Measurements from ENCODE around the gene TMEM263. TPM values are rescaled to one million over a fixed set of nuclear protein-coding genes. Genes with fewer than 3 reads are reported as not detected.
A peak's percentile ranks its signal among the peaks of the same experiment; 100 is the strongest.

TMEM263 gene
- polyA plus RNA-seq, 3 donors = 0.56 to 2.0 (median 1.7) TPM

DNA sequence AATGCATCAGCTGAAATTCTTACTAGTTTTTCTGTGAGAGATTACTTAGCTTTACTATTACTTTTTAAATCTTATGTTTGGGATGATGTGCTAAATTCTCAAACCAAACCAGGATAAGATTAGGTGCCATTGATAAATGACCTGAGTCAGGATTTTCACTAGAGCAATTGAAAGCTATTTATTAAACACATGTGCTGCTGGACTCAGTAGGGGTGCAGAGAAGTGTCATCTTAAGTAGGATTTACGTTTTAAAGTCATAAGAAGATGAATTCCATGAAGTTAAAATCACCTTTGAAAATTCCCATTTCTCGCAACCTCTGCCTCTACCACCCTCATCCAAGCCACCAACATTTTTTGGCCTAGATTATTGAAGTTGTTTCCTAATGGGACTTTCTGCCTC is 8.8 kb downstream of the TMEM263 start:
- Histone ChIP-seq H2AFZ (ENCODE audit: insufficient read depth, low read depth, low read length, poor library complexity, severe bottlenecking) (no peak overlapping the region), H4K20me1 (ENCODE audit: insufficient read depth, low read length) (no peaks in the 10 kb centered on the region), H3K4me1 (ENCODE audit: control insufficient read depth in 1 of 2, insufficient read depth in 2 of 2, low read length in 2 of 2) (no peaks in the 10 kb centered on the region), H3K4me2 (replicated peaks; ENCODE audit: extremely low read depth, low read length, poor library complexity, severe bottlenecking) (no peak overlapping the region), H3K4me3 (replicated peaks in 1 of 3; ENCODE audit: low read depth in 2 of 3, low read length in 3 of 3) (no peak overlapping the region), H3K9ac (ENCODE audit: insufficient read depth, low read length, poor library complexity, severe bottlenecking) (no peak overlapping the region), H3K79me2 (ENCODE audit: insufficient read depth, low read length) (peaks cover 7% of the 10 kb centered on the region), H3K36me3 (replicated peaks in 1 of 2; ENCODE audit: control insufficient read depth in 1 of 2, insufficient read depth in 2 of 2, low read length in 2 of 2) (no peaks in the 10 kb centered on the region), H3K27ac (ENCODE audit: low read depth in 1 of 2, low read length in 2 of 2) (no peak overlapping the region), H3K9me3 (replicated peaks in 1 of 2; ENCODE audit: control insufficient read depth in 1 of 2, insufficient read depth in 1 of 2, low read length in 2 of 2) (no peaks in the 10 kb centered on the region), H3K27me3 (ENCODE audit: control insufficient read depth in 2 of 2, insufficient read depth in 2 of 2, low read length in 2 of 2) (no peaks in the 10 kb centered on the region)
- intact Hi-C loops (cut with micrococcal nuclease) = no loop called here
- TF ChIP-seq, protein P1, sequence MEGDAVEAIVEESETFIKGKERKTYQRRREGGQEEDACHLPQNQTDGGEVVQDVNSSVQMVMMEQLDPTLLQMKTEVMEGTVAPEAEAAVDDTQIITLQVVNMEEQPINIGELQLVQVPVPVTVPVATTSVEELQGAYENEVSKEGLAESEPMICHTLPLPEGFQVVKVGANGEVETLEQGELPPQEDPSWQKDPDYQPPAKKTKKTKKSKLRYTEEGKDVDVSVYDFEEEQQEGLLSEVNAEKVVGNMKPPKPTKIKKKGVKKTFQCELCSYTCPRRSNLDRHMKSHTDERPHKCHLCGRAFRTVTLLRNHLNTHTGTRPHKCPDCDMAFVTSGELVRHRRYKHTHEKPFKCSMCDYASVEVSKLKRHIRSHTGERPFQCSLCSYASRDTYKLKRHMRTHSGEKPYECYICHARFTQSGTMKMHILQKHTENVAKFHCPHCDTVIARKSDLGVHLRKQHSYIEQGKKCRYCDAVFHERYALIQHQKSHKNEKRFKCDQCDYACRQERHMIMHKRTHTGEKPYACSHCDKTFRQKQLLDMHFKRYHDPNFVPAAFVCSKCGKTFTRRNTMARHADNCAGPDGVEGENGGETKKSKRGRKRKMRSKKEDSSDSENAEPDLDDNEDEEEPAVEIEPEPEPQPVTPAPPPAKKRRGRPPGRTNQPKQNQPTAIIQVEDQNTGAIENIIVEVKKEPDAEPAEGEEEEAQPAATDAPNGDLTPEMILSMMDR (IDR thresholded peaks at IDR 0.05) = no peak
- H3K4me1 Mint-ChIP-seq = no peaks in the 10 kb centered on the region
- no CpG with 5 or more reads among the region's 2 CpGs for WGBS (ENCODE audit: insufficient coverage)
- no peak for DNase-seq
- peaks cover 0 to 4% (median 2%) of the 10 kb centered on the region in 3 donors for H3K27me3 Mint-ChIP-seq (ENCODE audit: low read depth in 3 of 3)
- peaks cover 3 to 16% of the 10 kb centered on the region in 2 donors for H3K36me3 Mint-ChIP-seq
- no peaks in the 10 kb centered on the region for H3K9me3 Mint-ChIP-seq
- H3K4me3 Mint-ChIP-seq = no peak overlapping the region
- no peak overlapping the region for H3K27ac Mint-ChIP-seq

DNA sequence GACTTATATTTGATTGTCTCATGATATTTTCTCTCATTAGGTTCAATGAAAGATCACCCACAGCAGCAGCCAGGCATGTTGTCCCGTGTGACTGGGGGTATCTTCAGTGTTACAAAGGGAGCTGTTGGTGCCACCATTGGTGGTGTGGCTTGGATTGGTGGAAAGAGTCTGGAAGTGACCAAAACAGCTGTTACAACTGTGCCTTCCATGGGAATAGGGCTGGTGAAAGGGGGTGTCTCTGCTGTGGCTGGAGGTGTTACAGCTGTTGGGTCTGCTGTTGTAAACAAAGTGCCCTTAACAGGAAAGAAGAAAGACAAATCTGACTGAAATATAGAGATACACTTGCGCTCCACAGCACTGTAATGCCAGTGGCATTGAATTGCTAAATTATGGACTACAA is 15.4 kb downstream of the TMEM263 start:
- no peaks in the 10 kb centered on the region for H4K20me1 ChIP-seq (ENCODE audit: insufficient read depth, low read length)
- H3K9me3 ChIP-seq (replicated peaks in 1 of 2; ENCODE audit: control insufficient read depth in 1 of 2, insufficient read depth in 1 of 2, low read length in 2 of 2) = no peaks in the 10 kb centered on the region
- no peaks in the 10 kb centered on the region for H3K9me3 Mint-ChIP-seq
- H3K27ac Mint-ChIP-seq = peak overlapping the region in 1 of 7 donors; percentile 42
- H3K4me1 ChIP-seq (ENCODE audit: control insufficient read depth in 1 of 2, insufficient read depth in 2 of 2, low read length in 2 of 2) = no peaks in the 10 kb centered on the region
- intact Hi-C loops (cut with micrococcal nuclease) = no loop called here
- H3K36me3 Mint-ChIP-seq = peaks cover 7 to 26% of the 10 kb centered on the region in 2 donors
- peaks cover 0 to 10% of the 10 kb centered on the region in 2 donors for H3K36me3 ChIP-seq (replicated peaks in 1 of 2; ENCODE audit: control insufficient read depth in 1 of 2, insufficient read depth in 2 of 2, low read length in 2 of 2)
- no peak for DNase-seq
- H3K27ac ChIP-seq (ENCODE audit: low read depth in 1 of 2, low read length in 2 of 2) = no peak overlapping the region
- H3K27me3 ChIP-seq (ENCODE audit: control insufficient read depth in 2 of 2, insufficient read depth in 2 of 2, low read length in 2 of 2) = no peaks in the 10 kb centered on the region
- 100% methylated on average over 2 of the region's 2 CpGs for WGBS (ENCODE audit: insufficient coverage)
- H3K79me2 ChIP-seq (ENCODE audit: insufficient read depth, low read length) = no peaks in the 10 kb centered on the region
- H3K4me2 ChIP-seq (replicated peaks; ENCODE audit: extremely low read depth, low read length, poor library complexity, severe bottlenecking) = no peak overlapping the region
- no peak overlapping the region for H3K9ac ChIP-seq (ENCODE audit: insufficient read depth, low read length, poor library complexity, severe bottlenecking)
- TF ChIP-seq, protein P1 (IDR thresholded peaks at IDR 0.05) = no peak
- no peak overlapping the region for H2AFZ ChIP-seq (ENCODE audit: insufficient read depth, low read depth, low read length, poor library complexity, severe bottlenecking)
- no peak overlapping the region for H3K4me3 ChIP-seq (replicated peaks in 1 of 3; ENCODE audit: low read depth in 2 of 3, low read length in 3 of 3)
- H3K27me3 Mint-ChIP-seq (ENCODE audit: low read depth in 3 of 3) = peaks cover 0 to 4% (median 0%) of the 10 kb centered on the region in 3 donors
- no peak overlapping the region for H3K4me3 Mint-ChIP-seq
- no peaks in the 10 kb centered on the region for H3K4me1 Mint-ChIP-seq

All from CD14-positive monocyte (primary cell).